GM21390 (cell line): ENCODE results near the gene TMEM187.
"Not testable (repeated sequence)": the region's sequence is repeated elsewhere in the genome, so short reads cannot be mapped to it uniquely, and the experiment has no call there.

Experiments
- ATAC-seq: cut with Tn5 transposase; IDR thresholded peaks from one replicate; pipeline ENCODE4 v1.9.1; 2021; ENCODE audit not compliant: unreplicated experiment

Gene TMEM187

DNA sequence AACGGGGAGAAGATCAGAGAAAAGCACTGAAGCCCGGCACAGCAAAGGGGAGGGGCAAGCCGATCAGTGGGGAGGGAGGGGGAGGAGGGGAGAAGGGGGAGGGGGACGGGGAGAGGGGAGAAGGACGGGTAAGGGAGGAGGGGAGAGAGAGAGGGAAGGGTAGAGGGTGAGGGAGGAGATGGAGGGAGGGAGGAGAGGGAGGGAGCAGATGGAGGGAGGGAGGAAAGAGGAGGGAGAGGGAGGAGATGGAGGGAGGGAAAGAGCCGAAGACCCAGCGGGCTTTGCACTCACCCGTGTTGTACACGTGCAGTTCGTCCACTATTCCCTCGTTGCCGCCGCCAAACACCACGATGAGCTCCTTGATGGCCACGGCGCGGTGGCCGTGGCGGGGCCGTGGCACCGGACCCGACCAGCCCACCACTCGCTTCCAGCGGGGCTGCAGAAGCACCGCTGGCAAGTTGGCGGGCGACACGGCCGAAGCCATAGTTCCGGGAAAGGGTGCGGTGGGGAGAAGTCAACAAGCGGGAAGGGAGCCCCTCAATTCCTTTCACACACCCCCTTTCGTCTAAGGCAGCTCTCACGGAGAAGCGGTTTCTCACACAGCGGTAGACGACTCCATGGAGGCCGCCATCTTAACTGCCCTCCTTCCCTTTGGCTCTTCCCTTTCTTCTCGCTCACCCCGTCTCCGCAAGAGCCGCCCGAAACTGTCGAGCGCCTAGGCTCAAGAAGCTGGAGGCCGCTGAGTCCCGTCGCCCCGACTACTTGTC lies 2.0 kb upstream of the TMEM187 start:
- ATAC-seq, result no peak

DNA sequence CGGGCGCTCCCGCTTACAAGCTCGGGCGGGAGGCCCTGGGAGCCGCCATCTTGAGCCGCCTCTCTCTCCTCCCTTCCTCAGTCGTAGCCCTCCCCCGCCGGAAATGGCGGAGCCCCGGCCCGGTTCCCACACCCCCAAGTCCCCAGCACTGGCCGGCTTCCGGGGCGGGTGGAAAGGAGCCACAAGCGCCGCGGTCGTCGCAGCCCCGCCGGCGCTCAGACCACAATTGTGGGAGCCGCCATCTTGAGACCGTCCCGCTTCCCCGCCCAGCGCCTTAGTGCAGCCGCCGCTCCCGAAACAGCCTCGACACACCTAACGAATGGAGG lies 1.5 kb upstream of the TMEM187 start:
- no peak for ATAC-seq

- peak; percentile 33 for ATAC-seq
Measured at GRCh38 chrX:153971450-153972367, 845 bp upstream of the TMEM187 start, which contains the start of gene HCFC1. TSS of gene HCFC1 (minus strand) at chrX:153971818. CDS start at chrX:153970840, 978 bp downstream.

DNA sequence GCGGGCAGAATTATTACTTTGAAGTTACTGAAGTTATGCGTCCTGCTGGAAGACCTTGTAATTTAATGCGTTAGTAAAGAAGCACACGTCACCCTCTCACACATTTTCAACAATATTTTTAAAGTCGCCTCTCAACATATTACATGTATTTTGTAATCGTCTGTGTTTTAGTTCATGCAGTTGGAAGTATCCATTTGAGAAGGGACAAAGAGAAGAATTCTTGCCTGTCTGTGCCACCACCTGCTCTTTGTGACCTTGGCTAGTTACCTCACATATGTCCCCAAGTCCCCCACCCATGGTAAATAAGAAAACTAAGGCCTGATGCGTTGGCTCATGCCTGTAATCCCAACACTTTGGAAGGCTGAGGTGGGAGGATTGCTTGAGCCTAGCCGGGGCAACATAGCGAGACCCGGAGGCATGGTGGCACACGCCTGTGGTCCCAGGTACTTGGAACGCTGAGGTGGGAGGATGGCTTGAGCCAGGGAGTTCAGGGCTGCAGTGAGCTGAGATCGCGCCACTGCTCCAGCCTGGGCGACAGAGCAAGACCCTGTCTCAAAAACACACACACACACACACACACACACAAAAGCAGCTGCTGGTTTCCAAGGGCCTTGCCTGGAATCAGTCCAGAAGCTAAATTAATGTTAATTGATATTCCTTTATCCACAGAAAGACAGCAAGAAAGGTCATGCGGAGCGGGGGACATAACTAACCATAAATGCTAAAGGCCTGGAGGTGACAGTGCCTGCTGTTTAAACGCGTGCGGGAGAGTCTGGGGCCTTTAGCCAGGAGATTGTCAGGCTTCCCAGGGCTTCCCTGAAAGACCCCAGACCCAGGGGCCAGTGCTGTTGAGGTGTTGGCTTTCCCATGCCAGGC lies 811 bp downstream of the TMEM187 start:
- ATAC-seq, result no peak

GRCh38 chrX:153974003-153974725 lies 1.6 kb downstream of the TMEM187 start:
- no peak for ATAC-seq

DNA sequence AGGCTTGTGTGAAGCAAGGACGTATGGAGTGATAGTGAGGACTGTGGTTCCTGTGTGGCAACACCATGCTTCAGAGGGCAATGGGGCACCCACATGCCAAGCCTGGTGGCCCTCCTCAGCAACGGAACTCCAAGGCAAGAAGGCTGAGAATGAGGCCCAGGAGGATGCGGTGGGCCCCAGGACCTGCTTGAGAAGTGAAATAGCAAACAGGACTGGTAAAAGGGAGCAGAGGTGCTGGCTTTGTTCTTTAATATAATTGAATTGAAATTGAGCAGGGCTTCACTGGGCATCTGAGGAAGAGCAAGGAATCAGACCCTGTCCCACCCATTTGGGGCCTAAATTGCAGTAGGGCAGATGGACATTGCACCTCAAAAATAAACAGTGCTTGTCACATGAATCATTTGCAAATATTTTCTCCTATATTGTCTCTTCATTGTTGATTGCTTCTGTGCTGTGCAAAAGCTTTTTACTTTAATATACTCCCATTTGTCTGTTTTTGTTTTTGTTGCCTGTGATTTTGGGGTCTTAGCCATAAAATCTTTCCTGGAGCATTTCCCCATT lies 2.3 kb downstream of the TMEM187 start:
- no peak for ATAC-seq

GRCh38 chrX:153980394-153980793 lies 7.8 kb downstream of the TMEM187 start:
- peak; percentile 60 for ATAC-seq

DNA sequence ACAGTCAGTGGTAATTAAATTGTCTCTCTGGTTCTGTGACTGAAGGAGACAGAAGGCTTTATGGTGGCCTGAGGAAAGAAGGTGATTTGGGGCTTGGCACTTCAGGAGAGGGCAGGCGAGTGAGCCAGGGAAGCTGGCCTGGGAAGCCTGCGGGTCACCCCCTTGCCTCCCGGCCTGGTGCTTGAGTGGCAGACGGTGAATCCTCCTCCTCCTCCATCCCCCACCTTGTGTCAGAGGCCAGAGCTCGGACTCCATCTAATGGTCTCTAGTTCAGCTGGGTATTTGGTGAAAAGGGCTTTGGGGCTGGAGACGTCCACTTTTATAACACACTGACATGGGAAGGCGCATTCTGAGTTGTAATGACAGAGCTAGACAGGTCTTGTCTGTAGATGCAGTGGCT lies 8.7 kb downstream of the TMEM187 start:
- ATAC-seq, result no peak

DNA sequence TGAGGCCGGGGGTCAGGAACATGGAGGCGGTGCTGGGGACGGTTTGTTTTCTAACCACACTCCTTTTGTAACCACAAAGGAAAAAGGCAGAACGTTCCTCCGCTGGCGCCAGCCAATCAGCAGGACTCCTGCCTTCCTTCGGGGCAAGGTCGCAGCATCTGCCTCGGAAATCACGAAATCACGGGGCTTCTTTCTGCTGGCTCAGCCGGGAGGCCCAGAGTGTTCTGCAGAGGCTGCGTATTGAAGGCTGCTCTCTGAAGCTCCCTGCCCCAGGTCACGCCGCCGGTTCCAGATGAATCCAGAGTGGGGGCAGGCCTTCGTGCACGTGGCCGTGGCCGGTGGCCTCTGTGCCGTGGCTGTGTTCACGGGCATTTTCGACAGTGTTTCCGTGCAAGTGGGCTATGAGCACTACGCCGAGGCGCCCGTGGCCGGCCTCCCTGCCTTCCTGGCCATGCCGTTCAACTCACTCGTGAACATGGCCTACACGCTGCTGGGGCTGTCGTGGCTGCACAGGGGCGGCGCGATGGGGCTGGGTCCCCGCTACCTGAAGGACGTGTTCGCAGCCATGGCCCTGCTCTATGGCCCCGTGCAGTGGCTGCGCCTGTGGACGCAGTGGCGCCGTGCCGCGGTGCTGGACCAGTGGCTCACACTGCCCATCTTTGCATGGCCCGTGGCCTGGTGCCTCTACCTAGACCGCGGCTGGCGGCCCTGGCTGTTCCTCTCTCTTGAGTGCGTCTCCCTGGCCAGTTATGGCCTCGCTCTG lies 9.4 kb downstream of the TMEM187 start:
- no peak for ATAC-seq

GRCh38 chrX:153983321-153983801 lies 10.8 kb downstream of the TMEM187 start:
- ATAC-seq, result no peak

DNA sequence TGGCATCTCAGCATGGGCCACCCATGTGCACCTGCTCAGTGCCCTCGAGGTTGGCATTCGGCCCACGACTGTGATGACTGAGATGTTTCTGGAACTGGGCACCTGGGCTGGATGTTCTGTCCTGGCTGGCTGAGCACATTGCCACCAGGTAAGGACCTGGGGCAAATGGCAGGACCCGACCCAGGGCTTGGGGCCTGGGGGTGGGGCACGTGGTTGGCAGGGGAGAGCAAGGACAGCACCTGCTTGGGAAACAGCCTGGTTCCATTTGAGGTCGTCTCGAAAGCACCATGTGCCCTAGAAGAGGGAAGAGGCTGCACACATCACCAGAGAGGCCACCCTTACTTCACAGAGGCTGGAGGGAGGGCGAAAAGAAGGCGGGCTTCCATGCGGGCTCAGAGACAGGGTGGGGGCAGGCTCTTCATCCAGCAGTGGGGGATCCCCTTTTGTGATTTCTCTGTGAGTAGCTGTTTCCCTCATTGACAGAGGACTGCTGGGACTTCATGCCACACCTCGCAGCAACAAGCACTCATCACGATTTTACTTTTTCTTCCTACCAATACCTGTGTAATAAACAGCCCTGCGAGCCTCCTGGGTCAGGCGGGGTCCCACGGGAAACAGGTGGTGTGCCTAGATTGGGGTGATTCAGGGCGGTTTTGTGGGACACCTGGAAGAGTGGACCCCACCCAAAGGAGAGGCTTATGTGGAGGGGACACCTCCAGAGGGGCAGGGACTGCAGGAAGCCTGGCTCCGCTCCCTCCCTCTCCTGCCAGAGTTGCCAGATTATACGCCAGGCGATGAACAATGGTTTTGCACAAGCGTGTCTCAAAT lies 12.0 kb downstream of the TMEM187 start:
- ATAC-seq, result peak; percentile 34

DNA sequence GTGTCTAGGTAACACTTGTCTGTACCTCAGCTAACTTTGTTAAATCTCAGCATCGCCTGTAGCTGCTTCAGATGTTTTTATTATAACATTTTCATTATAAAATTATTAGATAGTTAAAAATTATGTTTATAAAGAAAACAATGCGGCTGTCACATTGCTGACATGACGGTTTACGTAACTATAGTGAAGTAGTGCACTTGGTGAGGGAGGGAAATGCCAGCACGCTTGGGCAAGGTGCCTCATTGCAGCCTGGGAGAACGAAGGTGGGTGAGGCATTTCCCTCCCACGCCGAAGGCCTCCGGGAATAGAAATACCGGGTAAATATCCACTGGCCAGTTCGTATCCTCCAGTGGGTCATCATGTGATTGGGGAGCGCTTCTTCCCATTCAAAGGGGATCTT lies 15.9 kb downstream of the TMEM187 start:
- ATAC-seq, result no peak

- no peak for ATAC-seq
Measured at GRCh38 chrX:153989973-153990655, 17.6 kb downstream of the TMEM187 start.

DNA sequence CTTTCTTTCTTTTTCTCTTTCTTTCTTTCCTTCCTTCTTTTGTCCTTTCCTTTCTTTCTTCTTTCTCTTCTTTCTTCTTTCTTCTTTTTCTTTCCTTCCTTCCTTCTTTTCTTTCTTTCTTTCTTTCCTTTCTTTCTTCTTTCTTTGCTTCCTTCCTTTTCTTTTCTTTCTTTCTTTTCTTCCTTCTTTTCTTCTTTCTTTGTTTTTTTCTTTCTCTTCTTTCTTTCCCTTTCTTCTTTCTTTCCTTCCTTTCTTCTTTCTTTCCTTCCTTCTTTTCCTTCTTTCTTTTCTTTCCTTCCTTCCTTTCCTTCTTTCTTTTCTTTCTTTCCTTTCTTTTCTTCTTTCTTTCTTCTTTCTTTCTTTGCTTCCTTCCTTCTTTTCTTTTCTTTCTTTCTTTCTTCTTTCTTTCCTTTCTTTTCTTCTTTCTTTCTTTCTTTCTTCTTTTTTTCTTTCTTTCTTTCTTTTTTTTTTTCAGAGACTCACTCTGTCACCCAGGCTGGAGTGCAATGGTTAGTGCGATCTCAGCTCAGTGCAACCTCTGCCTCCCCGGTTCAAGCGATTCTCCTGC lies 18.5 kb downstream of the TMEM187 start:
- no peak for ATAC-seq

DNA sequence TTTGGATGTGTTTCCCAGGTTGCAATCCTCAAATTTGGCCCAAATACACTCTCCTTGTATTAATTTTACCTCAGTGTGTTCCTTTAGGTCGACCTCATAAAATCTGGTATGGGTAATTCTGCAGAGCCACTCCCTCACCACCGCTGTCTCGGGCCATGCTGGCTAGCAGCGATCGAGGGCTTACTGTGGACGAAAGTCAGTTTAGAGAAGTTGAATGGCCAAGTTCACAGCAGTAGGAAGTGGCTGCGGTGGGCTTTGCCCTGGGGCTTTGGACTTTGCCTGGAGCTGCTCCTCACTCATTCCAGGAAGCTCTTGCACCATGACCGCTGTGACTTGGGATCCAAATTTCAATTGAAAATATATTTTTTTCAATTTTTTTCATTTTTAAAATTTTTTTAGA lies 19.6 kb downstream of the TMEM187 start:
- no peak for ATAC-seq

GRCh38 chrX:153993079-153993478 lies 20.5 kb downstream of the TMEM187 start:
- ATAC-seq, result no peak

DNA sequence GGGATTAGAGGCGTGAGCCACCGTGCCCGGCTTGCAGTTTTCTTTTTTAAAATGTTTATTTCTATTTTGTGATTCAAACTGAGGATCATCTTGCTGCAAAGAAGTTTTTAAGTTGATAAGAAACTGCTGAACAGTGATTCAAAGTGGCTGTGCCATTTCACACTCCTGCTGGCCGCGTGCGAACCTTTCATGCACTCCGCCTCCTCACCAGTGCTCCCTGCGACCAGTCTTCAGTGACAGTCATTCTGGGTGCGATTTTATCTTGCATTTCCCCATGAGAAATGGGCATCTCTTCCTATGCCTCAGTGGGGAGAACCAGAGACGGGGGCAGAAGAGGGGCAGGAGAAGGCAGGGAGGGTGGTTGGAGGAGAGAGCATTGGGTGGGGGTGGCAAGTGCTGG lies 21.4 kb downstream of the TMEM187 start:
- ATAC-seq, result no peak

GRCh38 chrX:153994398-153994797 lies 21.8 kb downstream of the TMEM187 start:
- ATAC-seq, result not testable (repeated sequence)
